Measurements from ENCODE around the gene BCL2L15. TPM values are rescaled to one million over a fixed set of nuclear protein-coding genes. Genes with fewer than 3 reads are reported as not detected.

Gene BCL2L15
- total RNA-seq, 4 donors from 2014 or later = 0.11 to 1.7 (median 0.78) TPM; not detected in 1

GRCh38 chr1:113928941-113929749, 41.8 kb upstream of the BCL2L15 start, which contains the start of gene HIPK1:
HIPK1 (plus strand) TSS chr1:113929324.
- TF ChIP-seq POLR2A (IDR thresholded peaks at IDR 0.05; ENCODE audit: low read depth) = peak; percentile 39
- TF ChIP-seq CTCF (IDR thresholded peaks at IDR 0.05) = no peak
- TF ChIP-seq POLR2AphosphoS5 (IDR thresholded peaks at IDR 0.05) = peak; percentile 89 to 91
- no peak for TF ChIP-seq EP300 (IDR thresholded peaks at IDR 0.05)
- intact Hi-C loops (cut with DNase I) = loop anchor here (1.0 kb wide), 1 partner anchor 24 kb away; the partner anchor contains the start of gene DCLRE1B
- Histone ChIP-seq H3K4me3 (peak within 1 kb of the TSS; percentile 74 to 97 (median 84)), H3K4me1 (peaks cover 40 to 55% (median 51%) of the 10 kb centered on the region in 4 donors), H3K27ac (replicated peaks in 1 of 4) (peak within 1 kb of the TSS; percentile 90 to 98 (median 94)), H3K27me3 (no peaks in the 10 kb centered on the region), H3K9me3 (no peaks in the 10 kb centered on the region), H3K36me3 (no peaks in the 10 kb centered on the region)
- peak; percentile 98 for DNase-seq (ENCODE audit: extremely low spot score)
- under 1% methylated on average over 47 of the region's 61 CpGs for WGBS

GRCh38 chr1:113928187-113928930, 41.0 kb upstream of the BCL2L15 start:
- TF ChIP-seq POLR2A (IDR thresholded peaks at IDR 0.05; ENCODE audit: low read depth) = no peak
- no peak for TF ChIP-seq CTCF (IDR thresholded peaks at IDR 0.05)
- no peak for TF ChIP-seq EP300 (IDR thresholded peaks at IDR 0.05)
- no peak for TF ChIP-seq POLR2AphosphoS5 (IDR thresholded peaks at IDR 0.05)
- 18% methylated on average over 6 of the region's 6 CpGs for WGBS
- DNase-seq (ENCODE audit: extremely low spot score) = no peak

GRCh38 chr1:113924473-113924872, 37.1 kb upstream of the BCL2L15 start:
- no peaks in the 10 kb centered on the region for H3K9me3 ChIP-seq
- TF ChIP-seq EP300 (IDR thresholded peaks at IDR 0.05) = no peak
- TF ChIP-seq POLR2AphosphoS5 (IDR thresholded peaks at IDR 0.05) = no peak
- no peak for TF ChIP-seq CTCF (IDR thresholded peaks at IDR 0.05)
- no peak for TF ChIP-seq POLR2A (IDR thresholded peaks at IDR 0.05; ENCODE audit: low read depth)
- no peak for DNase-seq (ENCODE audit: extremely low spot score)
- intact Hi-C loops (cut with DNase I) = no loop called here
- H3K27ac ChIP-seq (replicated peaks in 1 of 4) = no peak overlapping the region
- H3K27me3 ChIP-seq = peaks cover 0 to 6% (median 0%) of the 10 kb centered on the region in 4 donors
- WGBS = 94% methylated on average over 2 of the region's 2 CpGs
- peaks cover 11 to 15% (median 13%) of the 10 kb centered on the region in 4 donors for H3K4me1 ChIP-seq
- H3K4me3 ChIP-seq = no peak overlapping the region
- H3K36me3 ChIP-seq = no peaks in the 10 kb centered on the region

More at GRCh38 chr1:113928187-113928930, 41.0 kb upstream of the BCL2L15 start:
- H3K4me3 ChIP-seq = peak overlapping the region; percentile 74 to 97 (median 84)
- H3K36me3 ChIP-seq = no peaks in the 10 kb centered on the region
- H3K9me3 ChIP-seq = no peaks in the 10 kb centered on the region
- peaks cover 33 to 47% (median 43%) of the 10 kb centered on the region in 4 donors for H3K4me1 ChIP-seq
- no peaks in the 10 kb centered on the region for H3K27me3 ChIP-seq
- intact Hi-C loops (cut with DNase I) = no loop called here
- H3K27ac ChIP-seq (replicated peaks in 1 of 4) = peak overlapping the region; percentile 90 to 98 (median 94)

- Histone ChIP-seq H3K36me3 (no peaks in the 10 kb centered on the region), H3K4me3 (no peak overlapping the region), H3K4me1 (peaks cover 4 to 7% (median 5%) of the 10 kb centered on the region in 4 donors), H3K9me3 (no peaks in the 10 kb centered on the region), H3K27ac (replicated peaks in 1 of 4) (no peak overlapping the region), H3K27me3 (peaks cover 0 to 6% (median 0%) of the 10 kb centered on the region in 4 donors)
- DNase-seq (ENCODE audit: extremely low spot score) = no peak
- 96% methylated on average over 4 of the region's 4 CpGs for WGBS
- TF ChIP-seq EP300 (IDR thresholded peaks at IDR 0.05) = no peak
- TF ChIP-seq POLR2A (IDR thresholded peaks at IDR 0.05; ENCODE audit: low read depth) = no peak
- TF ChIP-seq POLR2AphosphoS5 (IDR thresholded peaks at IDR 0.05) = no peak
- intact Hi-C loops (cut with DNase I) = no loop called here
These were observed 35.6 kb upstream of the BCL2L15 start for GRCh38 chr1:113922957-113923356.

- H3K27me3 ChIP-seq = peaks cover 0 to 6% (median 0%) of the 10 kb centered on the region in 4 donors
- TF ChIP-seq POLR2AphosphoS5 (IDR thresholded peaks at IDR 0.05) (no peak), POLR2A (IDR thresholded peaks at IDR 0.05; ENCODE audit: low read depth) (no peak), CTCF (IDR thresholded peaks at IDR 0.05) (no peak), EP300 (IDR thresholded peaks at IDR 0.05) (no peak)
- H3K4me1 ChIP-seq = peaks cover 3% of the 10 kb centered on the region in 4 donors
- no peak overlapping the region for H3K4me3 ChIP-seq
- H3K9me3 ChIP-seq = no peaks in the 10 kb centered on the region
- no peaks in the 10 kb centered on the region for H3K36me3 ChIP-seq
- DNase-seq (ENCODE audit: extremely low spot score) = no peak
- intact Hi-C loops (cut with DNase I) = no loop called here
- no peak overlapping the region for H3K27ac ChIP-seq (replicated peaks in 1 of 4)
These were observed 30.9 kb upstream of the BCL2L15 start for GRCh38 chr1:113918243-113918642.

Data from esophagus muscularis mucosa (tissue), 4 donors.